BLaER1 (cell line): ENCODE data around the gene ACTL7A.
"Not testable (repeated sequence)": the region's sequence is repeated elsewhere in the genome, so short reads cannot be mapped to it uniquely, and the experiment has no call there.

Source experiments
- H3K27ac ChIP-seq: shearing (Covaris generic); formaldehyde crosslinking; 2 replicates; pipeline ENCODE4 v1.8.1; 2022
- H3K27me3 ChIP-seq: shearing (Covaris generic); formaldehyde crosslinking; 2 replicates; pipeline ENCODE4 v1.8.1; 2022
- H3K36me3 ChIP-seq: shearing (Covaris generic); formaldehyde crosslinking; 2 replicates; pipeline ENCODE4 v1.8.1; 2022
- H3K4me1 ChIP-seq: shearing (Covaris generic); formaldehyde crosslinking; 2 replicates; pipeline ENCODE4 v1.8.1; 2022
- H3K4me2 ChIP-seq: shearing (Covaris generic); formaldehyde crosslinking; 2 replicates; pipeline ENCODE4 v1.8.1; 2022
- H3K4me3 ChIP-seq: shearing (Covaris generic); formaldehyde crosslinking; 2 replicates; pipeline ENCODE4 v1.8.1; 2022
- H3K9ac ChIP-seq: shearing (Covaris generic); formaldehyde crosslinking; 2 replicates; pipeline ENCODE4 v1.8.1; 2022
- H3K9me3 ChIP-seq: shearing (Covaris generic); formaldehyde crosslinking; 2 replicates; pipeline ENCODE4 v1.8.1; 2022
- H4K20me1 ChIP-seq: shearing (Covaris generic); formaldehyde crosslinking; 2 replicates; pipeline ENCODE4 v1.8.1; 2022
- Cebpa-rat ChIP-seq: shearing (Covaris generic); IDR thresholded peaks from 2 replicates; pipeline ENCODE4 v1.8.1; 2022

The ACTL7A gene

DNA sequence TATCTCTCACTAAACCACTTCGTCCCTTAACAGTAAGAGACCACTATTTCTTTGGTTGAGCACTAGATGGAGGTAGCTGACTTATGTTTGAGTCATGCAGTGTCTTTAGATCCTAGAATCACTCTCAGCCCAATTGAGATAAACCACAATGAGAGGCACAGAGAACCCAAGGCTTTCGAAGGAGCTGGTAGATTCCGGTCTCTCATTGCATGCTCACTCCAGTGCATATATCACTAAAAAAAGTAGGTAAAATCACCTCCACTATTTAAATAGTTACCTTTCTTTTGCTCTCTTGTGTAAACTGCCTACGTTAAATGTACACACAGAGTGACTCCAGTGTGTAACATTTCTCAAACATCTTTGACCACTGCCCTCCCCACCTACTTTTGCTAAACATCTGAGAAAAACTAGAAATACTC, 27.6 kb downstream of the ACTL7A start:
- no peak overlapping the region for H3K4me2 ChIP-seq

DNA sequence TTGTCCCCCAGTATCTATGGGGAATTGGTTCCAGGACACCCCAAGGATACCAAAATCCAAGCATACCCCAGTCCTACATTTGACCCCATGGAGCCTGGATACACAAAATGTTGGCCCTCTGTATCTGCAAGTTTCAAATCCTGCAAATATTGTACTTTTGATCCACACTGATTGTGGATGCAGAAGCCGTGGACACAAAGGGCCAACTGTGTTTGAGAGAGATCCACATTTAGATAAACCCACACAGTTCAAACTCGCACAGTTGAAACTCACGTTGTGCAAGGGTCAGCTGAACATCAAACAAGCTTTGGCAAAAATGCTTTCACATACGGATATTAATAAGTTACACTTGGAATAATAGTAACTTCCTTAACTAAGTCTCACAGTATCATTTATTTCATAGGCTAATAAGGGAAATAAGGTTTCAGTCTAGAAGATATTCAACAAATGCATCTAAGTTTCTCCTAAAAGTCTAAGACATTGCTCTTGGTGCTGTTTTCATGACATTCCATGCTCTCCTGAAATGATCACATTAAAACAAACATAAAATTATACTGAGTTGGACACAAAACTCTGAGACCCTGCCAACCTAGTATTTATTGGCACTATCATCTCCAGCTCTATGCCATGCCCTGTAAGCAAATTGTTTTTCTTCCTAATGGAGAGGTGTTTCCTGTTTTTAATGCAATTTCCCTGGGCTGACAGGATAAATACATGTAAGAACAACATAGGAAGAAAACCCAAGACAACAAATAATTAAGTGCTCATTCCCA, 32.3 kb downstream of the ACTL7A start:
- Histone ChIP-seq H3K27me3 (no peaks in the 10 kb centered on the region), H3K4me2 (no peak overlapping the region), H3K4me1 (no peaks in the 10 kb centered on the region), H3K36me3 (peaks cover 96% of the 10 kb centered on the region), H3K27ac (no peak overlapping the region), H3K4me3 (no peak overlapping the region), H4K20me1 (no peaks in the 10 kb centered on the region), H3K9me3 (no peaks in the 10 kb centered on the region), H3K9ac (no peak overlapping the region)
- TF ChIP-seq Cebpa-rat, result no peak

More for the DNA sequence above, 27.6 kb downstream of the ACTL7A start:
- Histone ChIP-seq H3K27ac (no peak overlapping the region), H4K20me1 (no peaks in the 10 kb centered on the region), H3K36me3 (peaks cover 86% of the 10 kb centered on the region), H3K27me3 (no peaks in the 10 kb centered on the region), H3K4me1 (no peaks in the 10 kb centered on the region), H3K9me3 (no peaks in the 10 kb centered on the region), H3K9ac (no peak overlapping the region), H3K4me3 (no peak overlapping the region)
- TF ChIP-seq Cebpa-rat, result no peak

DNA sequence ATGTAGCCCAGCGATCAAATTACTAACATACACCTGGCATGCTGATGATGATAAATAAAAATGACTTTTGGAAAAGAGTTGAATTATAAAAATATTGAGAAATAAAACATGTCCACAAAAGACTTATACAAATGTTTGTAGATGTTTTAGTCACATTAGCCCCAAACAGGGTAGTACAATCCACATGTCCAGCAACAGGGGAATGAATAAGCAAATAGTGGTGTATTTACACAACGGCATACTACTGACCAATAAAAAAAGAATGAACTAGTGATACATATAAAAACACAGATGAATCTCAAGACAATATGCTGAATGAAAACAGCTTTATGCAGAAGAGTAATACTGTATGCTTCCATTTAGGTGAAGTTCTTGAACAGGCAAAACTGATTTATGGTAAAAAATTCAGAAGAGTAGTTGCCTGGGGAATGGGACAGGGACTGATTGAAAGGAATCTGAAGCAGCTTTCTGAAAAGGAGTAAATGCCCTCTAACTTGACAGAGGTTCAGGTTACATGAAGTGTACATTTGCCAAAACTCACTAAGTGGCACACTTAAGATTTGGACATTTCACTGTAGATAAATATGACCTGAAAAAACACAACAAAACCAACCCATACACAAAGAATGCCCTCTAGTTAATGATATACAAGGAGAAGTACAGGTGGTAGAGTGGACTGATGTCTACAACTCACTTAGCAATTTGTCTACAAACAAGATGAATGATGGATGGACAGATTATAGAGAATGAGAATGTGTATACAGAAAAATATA, 35.4 kb downstream of the ACTL7A start:
- Histone ChIP-seq H3K9ac (no peak overlapping the region), H3K27ac (no peak overlapping the region), H3K4me3 (no peak overlapping the region), H3K4me2 (no peak overlapping the region), H4K20me1 (no peaks in the 10 kb centered on the region), H3K4me1 (no peaks in the 10 kb centered on the region), H3K27me3 (no peaks in the 10 kb centered on the region), H3K36me3 (peaks cover 97% of the 10 kb centered on the region), H3K9me3 (no peaks in the 10 kb centered on the region)
- TF ChIP-seq Cebpa-rat, result no peak

DNA sequence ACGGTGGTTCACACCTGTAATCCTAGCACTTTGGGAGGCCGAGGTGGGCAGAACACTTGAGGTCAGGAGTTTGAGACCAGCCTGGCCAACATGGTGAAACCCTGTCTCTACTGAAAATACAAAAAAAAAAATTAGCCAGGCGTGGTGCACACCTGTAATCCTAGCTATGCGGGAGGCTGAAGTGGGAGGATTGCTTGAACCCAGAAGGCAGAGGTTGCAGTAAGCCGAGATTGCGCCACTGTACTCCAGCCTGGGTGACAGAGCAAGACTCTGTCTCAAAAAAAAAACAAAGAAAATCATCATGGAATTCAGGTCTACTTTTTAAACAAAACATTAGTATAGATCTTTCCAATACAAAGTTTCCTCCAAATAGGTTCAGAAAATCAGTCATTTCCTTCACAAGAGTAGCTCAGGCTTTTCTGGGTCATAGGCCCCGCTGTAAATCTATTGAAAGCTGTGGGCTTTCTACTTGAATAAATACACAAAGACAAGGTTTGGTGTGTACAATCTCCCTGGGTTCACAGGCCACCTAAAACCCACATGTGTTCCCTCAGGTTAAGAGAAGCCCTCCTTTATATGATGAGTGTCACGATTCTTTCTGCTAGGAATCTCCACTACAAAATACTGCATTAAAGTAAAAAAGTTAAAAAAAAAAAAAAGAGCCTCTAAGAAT, 37.1 kb downstream of the ACTL7A start:
- not testable (repeated sequence) for H3K4me1 ChIP-seq, H3K4me2 ChIP-seq, H3K9me3 ChIP-seq, H3K27ac ChIP-seq, H4K20me1 ChIP-seq, H3K27me3 ChIP-seq, H3K9ac ChIP-seq, H3K4me3 ChIP-seq
- peaks cover 96% of the 10 kb centered on the region for H3K36me3 ChIP-seq

DNA sequence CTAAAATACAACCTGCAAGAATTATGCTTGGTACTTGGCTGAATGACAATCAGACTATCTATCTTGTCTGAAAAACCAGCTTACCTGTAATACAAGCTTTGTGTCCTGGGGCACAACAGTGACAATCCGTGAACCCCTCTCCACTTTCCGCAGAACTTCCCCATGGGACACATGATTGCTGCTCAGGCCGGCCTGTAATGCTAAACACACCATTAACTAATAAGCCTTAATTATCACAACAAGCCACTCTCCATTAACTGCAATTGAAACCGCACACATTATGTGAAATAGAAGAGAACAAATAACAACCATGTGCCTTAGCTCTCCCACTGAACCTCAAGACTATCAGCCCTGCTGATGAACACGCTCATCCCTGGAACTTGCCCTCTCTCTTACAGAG, 38.1 kb downstream of the ACTL7A start:
- H3K36me3 ChIP-seq, result peaks cover 93% of the 10 kb centered on the region
- no peaks in the 10 kb centered on the region for H3K4me1 ChIP-seq
- no peak overlapping the region for H3K9ac ChIP-seq
- H3K4me3 ChIP-seq, result no peak overlapping the region
- TF ChIP-seq Cebpa-rat, result no peak
- no peaks in the 10 kb centered on the region for H3K27me3 ChIP-seq
- H3K4me2 ChIP-seq, result no peak overlapping the region
- H3K9me3 ChIP-seq, result no peaks in the 10 kb centered on the region
- H3K27ac ChIP-seq, result no peak overlapping the region
- no peaks in the 10 kb centered on the region for H4K20me1 ChIP-seq

DNA sequence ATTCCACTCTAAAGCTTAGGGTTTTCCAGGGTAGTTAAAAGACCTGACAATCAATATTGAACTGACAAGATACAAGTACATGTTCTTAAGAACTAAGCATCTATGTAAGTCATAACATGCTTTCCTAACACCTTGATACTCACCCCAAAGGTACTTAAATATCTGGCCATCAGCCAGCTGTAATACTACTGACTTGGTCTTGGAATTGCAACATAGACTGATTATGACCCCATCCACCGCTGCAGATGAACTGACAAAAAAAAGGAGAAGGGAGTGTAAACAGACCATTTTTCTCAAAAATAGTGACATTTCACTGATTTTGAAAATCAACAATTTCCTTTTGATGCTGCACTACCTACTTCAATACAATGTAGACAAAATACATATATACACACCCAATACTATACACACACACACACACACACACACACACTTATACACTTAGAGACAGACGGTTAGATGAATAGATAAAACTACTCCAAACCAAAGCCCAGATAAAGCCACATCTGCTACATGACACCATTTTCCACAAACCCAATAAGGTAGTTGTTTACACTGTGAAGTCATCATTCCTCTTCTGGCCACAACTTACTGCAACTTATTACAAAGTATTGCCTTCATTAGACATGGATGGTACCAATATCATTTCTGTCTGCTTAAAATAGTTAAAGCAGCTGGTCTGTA, 41.5 kb downstream of the ACTL7A start:
- Histone ChIP-seq H3K36me3 (peaks cover 95% of the 10 kb centered on the region), H3K27me3 (no peaks in the 10 kb centered on the region), H4K20me1 (no peaks in the 10 kb centered on the region), H3K4me3 (no peak overlapping the region), H3K4me1 (no peaks in the 10 kb centered on the region), H3K9me3 (no peaks in the 10 kb centered on the region), H3K4me2 (no peak overlapping the region), H3K9ac (no peak overlapping the region), H3K27ac (no peak overlapping the region)
- no peak for TF ChIP-seq Cebpa-rat

DNA sequence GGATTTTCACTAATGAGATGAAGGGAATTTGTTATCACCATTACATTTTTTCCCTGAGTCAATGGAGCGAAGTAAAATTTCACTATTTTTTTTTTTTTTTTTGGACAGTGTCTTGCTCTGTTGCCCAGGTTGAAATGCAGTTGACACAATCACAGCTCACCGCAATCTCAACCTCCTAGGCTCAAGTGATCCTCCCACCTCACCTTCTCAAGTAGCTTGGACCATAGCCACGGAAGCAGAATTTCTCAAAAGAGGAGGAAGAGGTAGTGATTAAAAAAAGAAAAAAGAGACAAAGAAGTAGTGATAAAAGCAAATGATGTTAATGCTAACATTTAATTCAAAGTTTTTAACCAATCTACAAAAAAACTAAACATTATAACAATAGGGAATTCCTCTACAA, 42.1 kb downstream of the ACTL7A start:
- Histone ChIP-seq H3K36me3 (peaks cover 95% of the 10 kb centered on the region), H3K27me3 (no peaks in the 10 kb centered on the region), H3K4me1 (no peaks in the 10 kb centered on the region), H4K20me1 (no peaks in the 10 kb centered on the region), H3K4me2 (no peak overlapping the region), H3K9ac (no peak overlapping the region), H3K27ac (no peak overlapping the region), H3K4me3 (no peak overlapping the region), H3K9me3 (no peaks in the 10 kb centered on the region)
- TF ChIP-seq Cebpa-rat, result no peak

DNA sequence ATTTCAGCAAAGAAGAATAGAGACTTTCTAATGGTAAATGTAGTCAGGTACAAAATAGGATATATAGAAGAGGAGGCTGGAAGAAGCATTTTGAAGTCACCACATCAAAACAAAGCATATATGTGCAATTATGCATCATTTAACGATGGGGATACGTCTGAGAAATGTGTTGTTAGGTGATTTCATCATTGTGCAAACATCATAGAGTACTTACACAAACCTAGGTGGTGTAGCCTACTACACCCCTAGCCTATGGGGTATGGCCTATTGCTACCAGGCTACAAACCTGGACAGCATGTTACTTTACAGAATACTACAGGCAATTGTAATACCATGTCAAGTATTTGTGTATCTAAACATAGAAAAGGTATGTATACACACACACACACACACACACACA, 43.4 kb downstream of the ACTL7A start:
- no peak overlapping the region for H3K9ac ChIP-seq
- H3K4me2 ChIP-seq, result no peak overlapping the region
- H3K27ac ChIP-seq, result no peak overlapping the region
- no peak for TF ChIP-seq Cebpa-rat
- H3K4me3 ChIP-seq, result no peak overlapping the region
- no peaks in the 10 kb centered on the region for H3K9me3 ChIP-seq
- no peaks in the 10 kb centered on the region for H3K4me1 ChIP-seq
- H4K20me1 ChIP-seq, result no peaks in the 10 kb centered on the region
- H3K27me3 ChIP-seq, result no peaks in the 10 kb centered on the region
- peaks cover 95% of the 10 kb centered on the region for H3K36me3 ChIP-seq

DNA sequence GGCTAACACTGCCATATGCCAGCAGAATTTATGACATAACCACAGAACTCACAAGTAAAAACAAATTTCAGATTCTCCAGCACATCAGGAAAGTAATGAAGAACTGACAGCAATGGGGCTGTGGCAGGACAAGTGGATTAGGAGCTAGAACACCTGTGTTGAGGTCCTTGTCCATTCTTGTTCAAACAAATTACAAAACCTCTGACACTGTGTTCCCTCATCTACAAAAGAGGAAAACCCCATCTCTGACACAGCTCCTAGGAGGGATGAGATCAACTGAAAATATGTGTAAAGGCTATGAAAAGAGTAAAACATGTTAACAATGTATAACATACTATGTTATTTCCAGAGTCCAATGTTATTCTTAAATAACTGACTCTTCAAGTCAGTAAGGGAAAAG, 48.3 kb downstream of the ACTL7A start:
- Histone ChIP-seq H3K9me3 (no peaks in the 10 kb centered on the region), H4K20me1 (no peaks in the 10 kb centered on the region), H3K4me2 (no peak overlapping the region), H3K36me3 (peaks cover 88% of the 10 kb centered on the region), H3K4me1 (no peaks in the 10 kb centered on the region), H3K4me3 (no peak overlapping the region), H3K27ac (no peak overlapping the region), H3K27me3 (no peaks in the 10 kb centered on the region), H3K9ac (no peak overlapping the region)
- no peak for TF ChIP-seq Cebpa-rat

DNA sequence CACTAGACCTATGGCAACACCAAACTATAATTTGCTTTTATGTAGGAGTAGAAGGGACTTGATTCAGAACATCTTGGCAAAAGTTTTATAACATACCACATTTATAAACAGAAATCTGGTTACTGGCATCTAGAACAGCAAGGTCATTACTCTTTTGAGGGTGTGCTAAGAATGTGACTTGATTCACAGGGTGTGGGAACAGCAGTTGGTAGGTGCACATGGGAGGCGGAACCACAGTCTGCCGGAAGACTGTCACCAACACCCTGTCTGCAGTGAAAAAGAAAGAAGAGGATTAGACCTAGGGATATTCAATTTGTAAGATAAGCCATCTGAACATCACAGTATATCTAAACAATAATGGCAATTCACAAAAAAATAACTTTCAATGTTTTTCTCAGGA, 48.8 kb downstream of the ACTL7A start:
- no peak for TF ChIP-seq Cebpa-rat
- H3K36me3 ChIP-seq, result peaks cover 86% of the 10 kb centered on the region
- H4K20me1 ChIP-seq, result no peaks in the 10 kb centered on the region

More for the DNA sequence above, 48.8 kb downstream of the ACTL7A start:
- Histone ChIP-seq H3K4me1 (no peaks in the 10 kb centered on the region), H3K4me3 (no peak overlapping the region), H3K27ac (no peak overlapping the region), H3K9me3 (no peaks in the 10 kb centered on the region), H3K27me3 (no peaks in the 10 kb centered on the region), H3K4me2 (no peak overlapping the region), H3K9ac (no peak overlapping the region)
